ENCODE measurements around the gene CCDC12.

DNA sequence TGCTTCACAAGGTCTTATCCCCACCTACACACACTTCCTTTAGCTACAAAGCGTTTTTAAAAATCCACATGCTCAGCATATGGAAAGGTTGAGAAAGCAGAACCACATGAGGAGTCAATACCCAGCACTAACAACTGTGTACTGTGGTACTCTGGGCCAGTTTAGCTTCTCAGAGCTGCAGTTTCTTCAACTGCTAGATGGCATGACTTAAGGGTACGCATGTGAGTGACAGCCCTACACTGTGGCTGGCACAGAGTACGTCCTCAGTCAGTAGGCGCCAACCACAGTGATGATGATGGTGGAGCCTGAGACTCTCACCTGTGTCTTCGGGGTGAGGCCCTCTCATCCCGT lies 17.4 kb downstream of the CCDC12 start:
- TF ChIP-seq CTCF (IDR thresholded peaks at IDR 0.05) (no peak), EZH2phosphoT487 (IDR thresholded peaks at IDR 0.05) (no peak), EZH2 (IDR thresholded peaks at IDR 0.05) (no peak)
